Glutamatergic neuron (in vitro differentiated cells): ENCODE measurements around the gene ARHGAP31. TPM values are rescaled to one million over a fixed set of nuclear protein-coding genes. Genes with fewer than 3 reads are reported as not detected.
"Not testable (repeated sequence)": the region's sequence is repeated elsewhere in the genome, so short reads cannot be mapped to it uniquely, and the experiment has no call there.

Experiments
- DNase-seq: peaks from one replicate; pipeline ENCODE4 v3.0.0; 2022
- H3K27ac Mint-ChIP-seq: one replicate; pipeline ENCODE4 v1.8.0; 2020; ENCODE audit warnings: mild to moderate bottlenecking, mixed read lengths, inconsistent platforms; ENCODE audit not compliant: unreplicated experiment
- H3K27me3 Mint-ChIP-seq: one replicate; pipeline ENCODE4 v1.8.0; 2020; ENCODE audit warnings: mild to moderate bottlenecking, moderate library complexity, mixed read lengths, inconsistent platforms; ENCODE audit not compliant: unreplicated experiment
- H3K36me3 Mint-ChIP-seq: one replicate; pipeline ENCODE4 v1.8.0; 2020; ENCODE audit warnings: mild to moderate bottlenecking, mixed read lengths, inconsistent platforms; ENCODE audit not compliant: unreplicated experiment
- H3K4me1 Mint-ChIP-seq: one replicate; pipeline ENCODE4 v1.8.0; 2020; ENCODE audit warnings: mild to moderate bottlenecking, low read depth, mixed read lengths, inconsistent platforms; ENCODE audit not compliant: unreplicated experiment
- H3K4me3 Mint-ChIP-seq: one replicate; pipeline ENCODE4 v1.8.0; 2020; ENCODE audit warnings: mild to moderate bottlenecking, mixed read lengths, inconsistent platforms; ENCODE audit not compliant: unreplicated experiment
- H3K9me3 Mint-ChIP-seq: one replicate; pipeline ENCODE4 v1.8.0; 2020; ENCODE audit warnings: mild to moderate bottlenecking, moderate library complexity, mixed read lengths, inconsistent platforms; ENCODE audit not compliant: unreplicated experiment
- CTCF ChIP-seq: fragments of 200-600 bp; sonication (generic); IDR thresholded peaks from one replicate; pipeline ENCODE4 v1.5.0; 2021; ENCODE audit not compliant: partially characterized antibody, unreplicated experiment
- total RNA-seq: library from RNA; stranded (reverse); fragmentation: NEBNext Ultra II Directional; extraction: Animal tissue kit (Norgen Biotek cat#: 25700); gene quantifications from one replicate; pipeline ENCODE4 v1.2.1, GENCODE V29; 2021; ENCODE audit not compliant: unreplicated experiment

ARHGAP31 gene
- total RNA-seq, 1 donor from 2014 or later: 0.20 TPM

DNA sequence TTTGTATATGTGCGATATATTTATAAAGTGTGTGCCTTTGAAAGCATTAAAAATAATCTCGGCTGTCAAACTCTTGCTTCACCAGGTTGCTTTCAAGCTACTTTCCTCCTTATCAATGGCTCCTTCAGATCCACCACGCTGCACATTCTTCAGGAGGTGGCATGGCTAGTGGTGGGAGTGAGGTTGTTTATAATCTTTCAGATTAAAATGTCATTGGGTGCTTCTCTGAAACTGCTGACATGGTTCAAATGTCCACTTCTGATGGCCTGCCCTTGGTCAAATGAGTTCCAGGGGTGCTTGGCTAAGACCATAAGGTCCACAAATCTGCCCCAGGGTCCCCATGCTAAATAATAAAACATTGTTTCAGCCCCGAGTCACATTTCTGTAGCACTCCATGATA is 36.7 kb downstream of the ARHGAP31 start:
- Mint-ChIP-seq H3K27ac (no peak overlapping the region), H3K4me3 (no peak overlapping the region)

DNA sequence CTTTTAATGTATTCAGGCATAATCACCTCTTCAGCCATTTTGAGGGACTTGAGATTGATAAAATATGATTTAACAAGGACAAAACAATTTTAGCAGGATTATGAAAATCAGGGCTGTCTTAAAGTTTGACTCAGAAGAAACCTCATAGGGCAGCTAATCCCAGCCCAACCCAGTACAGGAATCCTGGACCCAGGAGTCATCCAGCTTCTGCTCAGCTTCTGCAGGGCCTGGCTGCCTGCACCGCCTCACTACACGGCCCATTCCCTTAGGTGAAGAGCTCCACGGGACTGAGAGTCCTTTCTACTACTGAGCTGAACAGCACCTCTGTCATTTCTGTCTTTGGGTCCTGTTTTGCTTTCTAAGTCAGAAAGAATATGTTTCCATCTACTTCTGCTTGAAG is 37.5 kb downstream of the ARHGAP31 start:
- Mint-ChIP-seq H3K4me3 (no peak overlapping the region), H3K36me3 (no peaks in the 10 kb centered on the region), H3K27ac (no peak overlapping the region)

More for the DNA sequence above, 36.7 kb downstream of the ARHGAP31 start:
- Mint-ChIP-seq H3K27me3 (peaks cover 1% of the 10 kb centered on the region), H3K9me3 (no peaks in the 10 kb centered on the region), H3K4me1 (peaks cover 2% of the 10 kb centered on the region), H3K36me3 (no peaks in the 10 kb centered on the region)
- no peak for DNase-seq
- no peak for TF ChIP-seq CTCF

GRCh38 chr3:119333773-119334509 is 39.8 kb downstream of the ARHGAP31 start:
- H3K27ac Mint-ChIP-seq: no peak overlapping the region

More for the DNA sequence above, 37.5 kb downstream of the ARHGAP31 start:
- H3K9me3 Mint-ChIP-seq: peaks cover 2% of the 10 kb centered on the region
- no peak for DNase-seq
- no peak for TF ChIP-seq CTCF
- peaks cover 1% of the 10 kb centered on the region for H3K27me3 Mint-ChIP-seq
- peaks cover 2% of the 10 kb centered on the region for H3K4me1 Mint-ChIP-seq

GRCh38 chr3:119336823-119337222 is 42.6 kb downstream of the ARHGAP31 start:
- Mint-ChIP-seq H3K4me3 (no peak overlapping the region), H3K9me3 (peaks cover 2% of the 10 kb centered on the region), H3K27ac (no peak overlapping the region), H3K36me3 (no peaks in the 10 kb centered on the region), H3K4me1 (peaks cover 2% of the 10 kb centered on the region), H3K27me3 (peaks cover 1% of the 10 kb centered on the region)
- no peak for DNase-seq
- TF ChIP-seq CTCF: no peak

More at GRCh38 chr3:119333773-119334509, 39.8 kb downstream of the ARHGAP31 start:
- Mint-ChIP-seq H3K9me3 (peaks cover 2% of the 10 kb centered on the region), H3K4me3 (no peak overlapping the region), H3K27me3 (peaks cover 1% of the 10 kb centered on the region), H3K4me1 (peaks cover 2% of the 10 kb centered on the region), H3K36me3 (no peaks in the 10 kb centered on the region)
- DNase-seq: no peak
- TF ChIP-seq CTCF: no peak

- H3K9me3 Mint-ChIP-seq, H3K27ac Mint-ChIP-seq: not testable (repeated sequence)
Observed at GRCh38 chr3:119337407-119337806, 43.2 kb downstream of the ARHGAP31 start.

More at GRCh38 chr3:119337407-119337806, 43.2 kb downstream of the ARHGAP31 start:
- DNase-seq, H3K27me3 Mint-ChIP-seq, H3K4me1 Mint-ChIP-seq, H3K36me3 Mint-ChIP-seq, H3K4me3 Mint-ChIP-seq: not testable (repeated sequence)
